GM12892 (cell line): Measurements from ENCODE around the gene RASA3.

ENCODE experiments used
- POLR2A ChIP-seq: IDR thresholded peaks from 2 replicates; pipeline ENCODE4 v1.6.1; 2011; ENCODE audit warnings: low read depth, low read length, control low read depth
- TAF1 ChIP-seq: IDR thresholded peaks from 2 replicates; pipeline ENCODE4 v1.6.1; 2011; ENCODE audit warnings: low read depth, mild to moderate bottlenecking, control low read depth, low read length, borderline replicate concordance

DNA sequence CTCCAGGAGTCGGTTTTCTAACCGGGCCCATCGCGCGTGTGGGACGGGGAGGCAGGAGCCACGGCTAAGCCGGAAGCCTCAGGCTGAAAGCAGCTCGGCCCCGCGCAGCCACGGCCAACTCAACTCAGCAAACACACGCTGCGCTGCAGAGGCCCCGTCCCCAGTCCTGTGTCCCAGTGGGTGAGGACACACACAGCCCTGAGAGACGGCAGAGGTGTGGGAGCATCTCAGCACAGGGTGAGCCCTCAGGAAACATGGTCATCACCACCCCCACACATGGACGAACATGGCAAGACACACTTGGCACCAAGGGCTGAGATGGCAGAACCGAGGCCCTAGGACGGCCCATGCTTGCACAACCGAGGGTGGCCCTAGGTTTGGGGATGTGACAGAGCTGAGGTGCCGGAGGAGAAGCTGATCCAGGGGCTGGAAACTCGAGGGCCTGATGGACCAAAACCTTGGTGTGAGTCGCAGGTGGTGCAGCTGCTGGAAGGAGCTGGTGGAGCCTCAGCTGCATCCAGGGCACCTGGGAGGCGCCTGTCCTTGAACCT lies 129.6 kb downstream of the RASA3 start:
- TF ChIP-seq POLR2A (no peak), TAF1 (no peak)
